Effector memory CD8-positive, alpha-beta T cell (primary cell): Measurements from ENCODE around the gene FOXP4.

Source experiments
- ATAC-seq: fragments of 150-1000 bp; cut with Tn5 transposase; replicated peaks from 2 replicates; pipeline ENCODE4 v1.10.0; 2021; ENCODE audit warnings: mild to moderate bottlenecking, moderate library complexity
- DNase-seq, 3 experiments: peaks; one replicate each; pipeline ENCODE4 v3.0.0; 2021
- H3K27ac Mint-ChIP-seq, 2 donors: one replicate each; pipeline ENCODE4 v1.8.0; 2022; ENCODE audit warnings: mild to moderate bottlenecking in 2 of 2, mixed read lengths in 2 of 2, moderate library complexity in 2 of 2
- H3K27me3 Mint-ChIP-seq, 2 donors: one replicate each; pipeline ENCODE4 v1.8.0; 2022; ENCODE audit warnings: mixed read lengths in 2 of 2
- H3K36me3 Mint-ChIP-seq: one replicate; pipeline ENCODE4 v1.8.0; 2022; ENCODE audit warnings: mild to moderate bottlenecking, moderate library complexity, mixed read lengths; ENCODE audit not compliant: insufficient read depth
- H3K4me1 Mint-ChIP-seq, 2 donors: one replicate each; pipeline ENCODE4 v1.8.0; 2022; ENCODE audit warnings: low read depth in 2 of 2, mixed read lengths in 2 of 2
- H3K4me3 Mint-ChIP-seq, 2 donors: one replicate each; pipeline ENCODE4 v1.8.0; 2022; ENCODE audit warnings: mild to moderate bottlenecking in 2 of 2, mixed read lengths in 2 of 2, moderate library complexity in 2 of 2
- H3K9me3 Mint-ChIP-seq, 2 donors: one replicate each; pipeline ENCODE4 v1.8.0; 2022; ENCODE audit warnings: mixed read lengths in 2 of 2
- total RNA-seq, 9 experiments: gene quantifications; one replicate each; lab custom pipeline; 2026; lab: John Stamatoyannopoulos, UW

FOXP4 gene, protein sequence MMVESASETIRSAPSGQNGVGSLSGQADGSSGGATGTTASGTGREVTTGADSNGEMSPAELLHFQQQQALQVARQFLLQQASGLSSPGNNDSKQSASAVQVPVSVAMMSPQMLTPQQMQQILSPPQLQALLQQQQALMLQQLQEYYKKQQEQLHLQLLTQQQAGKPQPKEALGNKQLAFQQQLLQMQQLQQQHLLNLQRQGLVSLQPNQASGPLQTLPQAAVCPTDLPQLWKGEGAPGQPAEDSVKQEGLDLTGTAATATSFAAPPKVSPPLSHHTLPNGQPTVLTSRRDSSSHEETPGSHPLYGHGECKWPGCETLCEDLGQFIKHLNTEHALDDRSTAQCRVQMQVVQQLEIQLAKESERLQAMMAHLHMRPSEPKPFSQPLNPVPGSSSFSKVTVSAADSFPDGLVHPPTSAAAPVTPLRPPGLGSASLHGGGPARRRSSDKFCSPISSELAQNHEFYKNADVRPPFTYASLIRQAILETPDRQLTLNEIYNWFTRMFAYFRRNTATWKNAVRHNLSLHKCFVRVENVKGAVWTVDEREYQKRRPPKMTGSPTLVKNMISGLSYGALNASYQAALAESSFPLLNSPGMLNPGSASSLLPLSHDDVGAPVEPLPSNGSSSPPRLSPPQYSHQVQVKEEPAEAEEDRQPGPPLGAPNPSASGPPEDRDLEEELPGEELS
- total RNA-seq = 7.6 to 34.3 (median 18.5) reads per million in 9 experiments

DNA sequence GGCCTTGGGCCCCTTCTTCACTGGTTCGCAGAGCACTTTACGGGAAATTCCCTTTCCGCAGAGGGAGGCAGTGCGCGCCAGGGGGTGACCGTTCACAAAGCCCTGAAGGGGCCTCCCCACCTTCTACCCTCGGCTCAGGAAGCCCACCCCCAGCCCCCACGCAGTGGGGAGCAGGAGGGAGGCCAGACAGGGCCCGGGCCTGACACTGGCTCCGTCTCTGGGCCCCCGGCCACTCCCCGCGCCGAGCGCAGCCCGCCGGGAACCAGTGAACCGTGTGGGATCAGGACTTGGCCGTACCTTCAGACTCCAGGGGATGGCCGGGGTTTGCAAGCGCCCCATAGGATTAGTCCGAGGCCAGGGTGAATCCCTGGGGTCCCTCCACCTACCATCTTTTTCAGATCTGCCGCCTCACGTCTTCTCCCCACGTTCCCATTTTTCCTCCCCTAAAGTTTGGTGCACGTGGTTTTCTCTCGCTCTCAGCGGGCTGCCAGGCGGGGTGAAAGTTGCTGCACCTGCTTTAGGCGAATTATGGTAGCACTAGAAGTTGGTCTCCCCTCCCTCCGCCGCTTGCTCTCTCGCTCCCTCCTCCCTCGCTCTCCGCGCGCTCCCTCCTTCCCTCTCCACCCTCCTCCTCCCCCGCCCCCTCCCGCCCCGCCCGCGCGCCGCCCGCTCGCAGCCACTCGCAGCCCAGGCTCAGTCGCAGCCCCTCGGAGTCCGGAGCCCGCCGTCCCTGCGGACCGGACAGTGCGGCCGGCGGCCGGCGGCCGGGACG, at the start of gene FOXP4:
FOXP4 (plus strand) TSS at position 679 of the 772 bp plus-strand sequence. CDS start 19,380 bp downstream, outside the sequence.
- peak within 1 kb of the TSS; percentile 87 to 92 for H3K4me3 Mint-ChIP-seq
- peaks cover 22% of the 10 kb centered on the region for H3K36me3 Mint-ChIP-seq
- DNase-seq (peak; percentile 67 to 78 (median 73)), ATAC-seq (peak; percentile 80)
- no peaks in the 10 kb centered on the region for H3K27me3 Mint-ChIP-seq
- peak within 1 kb of the TSS; percentile 69 to 86 for H3K27ac Mint-ChIP-seq
- no peaks in the 10 kb centered on the region for H3K9me3 Mint-ChIP-seq
- peaks cover 29 to 35% of the 10 kb centered on the region in 2 donors for H3K4me1 Mint-ChIP-seq

DNA sequence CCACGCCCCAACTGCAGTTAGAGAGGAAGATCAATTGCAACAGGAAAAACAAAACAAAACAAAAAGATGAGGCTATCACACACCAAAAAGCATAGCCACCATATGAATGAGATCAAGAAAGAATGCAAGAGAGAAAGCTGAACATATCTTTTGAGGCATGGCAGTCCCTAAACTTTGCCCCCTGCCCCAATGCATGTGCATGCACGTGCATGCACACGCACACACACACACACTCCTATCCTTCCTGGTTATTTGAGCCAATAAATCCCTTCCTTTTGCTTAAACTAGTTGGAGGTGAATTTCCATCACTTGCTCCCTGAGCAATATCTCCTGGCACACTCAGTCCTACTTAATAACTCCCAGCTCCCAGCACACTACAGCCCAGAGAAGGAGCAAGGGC, 48.6 kb upstream of the FOXP4 start:
- Mint-ChIP-seq H3K36me3 (no peaks in the 10 kb centered on the region), H3K27me3 (peaks cover 11 to 64% of the 10 kb centered on the region in 2 donors), H3K4me1 (peaks cover 0 to 7% of the 10 kb centered on the region in 2 donors), H3K9me3 (no peaks in the 10 kb centered on the region), H3K4me3 (no peak overlapping the region), H3K27ac (no peak overlapping the region)
- ATAC-seq (no peak), DNase-seq (no peak)

DNA sequence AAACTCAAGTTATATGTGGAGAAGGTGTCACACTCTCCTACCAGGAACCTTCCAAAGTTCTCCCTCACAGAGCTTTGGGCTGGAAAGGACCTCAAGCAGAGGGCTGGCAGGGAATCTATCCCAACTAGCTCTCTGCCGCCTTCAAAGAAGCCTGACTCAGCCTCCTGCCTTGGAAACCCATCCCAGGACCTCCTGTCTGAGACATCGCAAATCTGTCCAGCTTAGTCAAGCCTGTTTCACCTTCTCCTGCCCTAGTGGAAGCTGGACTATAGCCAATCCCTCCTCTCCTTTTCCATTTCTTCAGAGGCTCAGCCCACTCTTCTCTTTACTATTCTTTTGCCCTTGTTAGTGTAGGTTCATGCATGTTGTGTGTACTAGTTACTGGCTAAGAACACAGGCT, 48.2 kb upstream of the FOXP4 start:
- no peak overlapping the region for H3K4me3 Mint-ChIP-seq
- no peak overlapping the region for H3K27ac Mint-ChIP-seq
- DNase-seq = no peak
- no peak for ATAC-seq
- no peaks in the 10 kb centered on the region for H3K9me3 Mint-ChIP-seq
- peaks cover 15 to 64% of the 10 kb centered on the region in 2 donors for H3K27me3 Mint-ChIP-seq
- no peaks in the 10 kb centered on the region for H3K36me3 Mint-ChIP-seq
- H3K4me1 Mint-ChIP-seq = peaks cover 2 to 10% of the 10 kb centered on the region in 2 donors

DNA sequence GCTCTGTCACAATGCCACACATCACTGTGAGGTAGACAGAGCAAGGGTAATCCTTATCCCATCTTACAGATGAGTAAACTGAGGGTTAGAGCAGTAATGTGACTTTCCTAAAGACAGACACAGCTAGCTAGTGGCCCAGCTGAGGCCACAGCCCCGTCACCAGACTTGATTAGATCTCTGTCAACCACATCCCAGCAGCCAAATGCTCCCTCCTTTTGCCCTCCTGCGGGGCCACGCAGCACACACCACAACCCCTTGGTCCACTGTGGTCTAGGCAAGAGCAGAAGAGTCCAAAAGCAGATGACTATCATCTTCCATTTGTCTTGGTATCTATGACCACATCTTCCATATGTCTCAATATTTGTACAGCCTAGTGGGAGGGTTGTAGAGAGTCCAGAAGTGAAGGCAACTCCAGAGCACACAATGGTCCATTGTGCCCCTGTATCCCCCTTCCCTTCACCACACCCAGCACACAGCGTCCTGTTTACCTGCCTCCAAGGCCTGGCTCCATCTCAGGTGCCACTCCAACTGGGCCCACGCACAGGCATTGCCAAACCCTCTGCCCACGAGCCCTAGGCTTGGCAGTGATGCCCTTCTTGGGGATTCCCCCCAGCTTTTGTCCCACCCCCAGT, 47.1 kb upstream of the FOXP4 start:
- no peaks in the 10 kb centered on the region for H3K36me3 Mint-ChIP-seq
- H3K27me3 Mint-ChIP-seq = peaks cover 21 to 66% of the 10 kb centered on the region in 2 donors
- DNase-seq = no peak
- H3K27ac Mint-ChIP-seq = no peak overlapping the region
- ATAC-seq = no peak
- H3K4me3 Mint-ChIP-seq = no peak overlapping the region
- no peaks in the 10 kb centered on the region for H3K9me3 Mint-ChIP-seq
- peaks cover 7 to 12% of the 10 kb centered on the region in 2 donors for H3K4me1 Mint-ChIP-seq

DNA sequence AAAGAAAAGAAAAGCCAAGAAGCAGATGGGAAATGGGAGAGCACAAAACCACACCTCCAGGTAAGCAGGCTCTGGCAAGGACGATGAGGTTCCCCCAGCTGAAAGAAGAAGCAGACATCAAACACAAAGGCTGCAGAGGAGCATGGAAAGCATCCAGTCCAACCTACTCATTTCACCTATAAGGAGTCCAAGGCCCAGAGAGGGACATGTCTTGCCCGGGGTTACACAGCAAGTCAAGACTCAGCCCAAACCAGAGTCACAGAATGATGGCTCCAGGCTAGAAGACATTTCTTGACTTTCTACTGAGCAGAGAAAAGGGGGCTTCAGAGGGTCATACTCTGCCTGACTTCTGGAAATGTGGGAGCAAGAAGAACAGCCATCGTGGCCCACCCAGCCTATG, 45.6 kb upstream of the FOXP4 start:
- no peak for ATAC-seq
- Mint-ChIP-seq H3K4me1 (peaks cover 18 to 19% of the 10 kb centered on the region in 2 donors), H3K4me3 (no peak overlapping the region), H3K27ac (no peak overlapping the region), H3K27me3 (peaks cover 34 to 71% of the 10 kb centered on the region in 2 donors), H3K9me3 (no peaks in the 10 kb centered on the region), H3K36me3 (no peaks in the 10 kb centered on the region)
- no peak for DNase-seq

DNA sequence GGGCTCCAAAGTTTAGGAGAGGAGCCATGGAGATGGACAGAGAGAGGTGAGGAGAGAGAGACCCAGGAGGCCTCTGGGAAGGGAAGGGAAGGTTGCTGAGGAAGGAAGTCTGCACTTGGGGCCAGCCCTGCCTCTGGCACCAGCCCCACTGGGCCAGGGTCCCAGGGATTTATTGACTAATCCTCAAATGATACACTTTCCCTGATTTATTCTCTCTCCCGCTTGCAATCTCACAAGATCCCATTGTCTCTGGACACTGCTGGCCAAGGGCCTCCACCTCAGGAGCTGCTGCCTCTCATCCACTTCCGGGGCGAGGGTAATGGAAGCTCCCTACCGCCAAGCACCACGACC, 43.6 kb upstream of the FOXP4 start:
- H3K4me1 Mint-ChIP-seq = peaks cover 20% of the 10 kb centered on the region in 2 donors

DNA sequence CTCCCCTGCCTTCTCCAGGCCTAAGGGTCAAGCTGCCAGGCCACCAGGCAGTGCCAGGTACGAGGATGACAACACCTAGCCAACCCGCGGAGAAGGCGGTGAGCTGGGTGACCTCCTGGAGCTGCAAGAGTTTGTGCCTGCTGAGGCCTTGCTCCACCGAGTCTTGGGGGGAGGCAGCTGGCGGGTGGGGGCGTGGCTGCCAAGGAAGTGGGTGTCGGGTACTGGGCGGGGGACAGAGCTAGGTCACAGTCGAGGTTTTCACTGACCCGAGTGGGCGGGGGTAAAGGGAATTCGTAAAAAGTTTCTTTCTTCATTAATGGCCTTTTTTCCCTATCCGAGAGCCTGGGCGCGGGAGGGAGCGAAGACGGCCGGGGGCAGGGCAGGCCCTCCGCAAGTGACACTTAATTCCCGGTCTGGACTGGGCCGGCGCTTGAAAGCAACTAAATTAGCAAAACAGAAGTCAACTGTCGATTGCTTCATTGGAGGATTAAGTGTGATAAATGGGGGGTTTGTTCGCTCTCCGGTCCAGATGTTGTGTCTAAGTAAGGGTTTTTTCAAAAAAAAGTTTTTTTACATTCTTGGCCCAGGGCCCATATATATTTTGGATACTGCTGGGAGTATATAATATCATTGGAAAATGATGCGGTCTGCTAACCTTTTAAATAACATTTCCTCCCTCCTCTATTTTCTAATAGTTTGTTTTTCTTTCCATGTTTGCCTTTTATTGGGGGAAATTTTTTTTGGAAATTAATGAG, 43.1 kb upstream of the FOXP4 start:
- H3K36me3 Mint-ChIP-seq = no peaks in the 10 kb centered on the region
- H3K4me3 Mint-ChIP-seq = peak overlapping the region in 1 of 2 donors; percentile 37
- ATAC-seq (no peak), DNase-seq (no peak)
- H3K27ac Mint-ChIP-seq = no peak overlapping the region
- no peaks in the 10 kb centered on the region for H3K9me3 Mint-ChIP-seq
- peaks cover 20% of the 10 kb centered on the region in 2 donors for H3K4me1 Mint-ChIP-seq
- peaks cover 54 to 84% of the 10 kb centered on the region in 2 donors for H3K27me3 Mint-ChIP-seq

More for the DNA sequence above, 43.6 kb upstream of the FOXP4 start:
- no peak for ATAC-seq
- Mint-ChIP-seq H3K27me3 (peaks cover 49 to 84% of the 10 kb centered on the region in 2 donors), H3K9me3 (no peaks in the 10 kb centered on the region), H3K36me3 (no peaks in the 10 kb centered on the region), H3K4me3 (peak overlapping the region in 1 of 2 donors; percentile 37), H3K27ac (no peak overlapping the region)
- no peak for DNase-seq

DNA sequence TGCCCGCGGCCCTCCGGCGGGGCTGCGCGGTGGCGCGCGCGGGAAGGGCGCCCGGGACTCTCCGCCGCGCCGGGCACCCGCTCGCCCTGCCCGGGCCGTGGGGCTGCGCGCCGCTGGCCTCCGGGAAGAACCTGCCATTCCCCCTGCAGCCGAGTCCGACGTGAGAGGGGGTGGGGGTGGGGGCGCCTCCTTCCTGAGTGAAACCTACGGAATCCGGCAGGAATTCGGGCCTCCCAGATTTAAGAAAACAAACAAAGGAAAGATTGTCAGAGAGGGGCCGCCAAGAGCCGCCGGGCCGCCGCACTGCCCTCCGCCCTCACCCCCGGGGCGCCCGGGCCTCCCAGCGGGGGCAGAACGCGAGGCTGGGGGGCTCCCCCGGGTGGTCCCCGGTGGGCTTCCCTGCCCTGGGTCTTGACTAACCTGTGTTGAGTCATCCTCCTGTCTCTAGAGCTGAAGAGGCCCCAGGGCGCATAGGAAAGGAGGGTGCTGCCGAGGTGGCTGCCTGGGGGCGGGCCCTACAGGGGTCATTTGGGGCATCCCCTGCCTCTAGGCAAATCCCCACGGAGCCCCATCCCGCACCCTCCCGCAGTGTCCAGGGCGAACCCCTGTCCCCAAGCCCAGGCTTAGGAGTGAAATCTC, 42.2 kb upstream of the FOXP4 start:
- no peak for DNase-seq
- ATAC-seq = peak; percentile 46
- no peak overlapping the region for H3K27ac Mint-ChIP-seq
- no peaks in the 10 kb centered on the region for H3K9me3 Mint-ChIP-seq
- H3K36me3 Mint-ChIP-seq = no peaks in the 10 kb centered on the region
- H3K4me1 Mint-ChIP-seq = peaks cover 20% of the 10 kb centered on the region in 2 donors
- peak overlapping the region; percentile 59 to 63 for H3K4me3 Mint-ChIP-seq
- peaks cover 56 to 86% of the 10 kb centered on the region in 2 donors for H3K27me3 Mint-ChIP-seq

DNA sequence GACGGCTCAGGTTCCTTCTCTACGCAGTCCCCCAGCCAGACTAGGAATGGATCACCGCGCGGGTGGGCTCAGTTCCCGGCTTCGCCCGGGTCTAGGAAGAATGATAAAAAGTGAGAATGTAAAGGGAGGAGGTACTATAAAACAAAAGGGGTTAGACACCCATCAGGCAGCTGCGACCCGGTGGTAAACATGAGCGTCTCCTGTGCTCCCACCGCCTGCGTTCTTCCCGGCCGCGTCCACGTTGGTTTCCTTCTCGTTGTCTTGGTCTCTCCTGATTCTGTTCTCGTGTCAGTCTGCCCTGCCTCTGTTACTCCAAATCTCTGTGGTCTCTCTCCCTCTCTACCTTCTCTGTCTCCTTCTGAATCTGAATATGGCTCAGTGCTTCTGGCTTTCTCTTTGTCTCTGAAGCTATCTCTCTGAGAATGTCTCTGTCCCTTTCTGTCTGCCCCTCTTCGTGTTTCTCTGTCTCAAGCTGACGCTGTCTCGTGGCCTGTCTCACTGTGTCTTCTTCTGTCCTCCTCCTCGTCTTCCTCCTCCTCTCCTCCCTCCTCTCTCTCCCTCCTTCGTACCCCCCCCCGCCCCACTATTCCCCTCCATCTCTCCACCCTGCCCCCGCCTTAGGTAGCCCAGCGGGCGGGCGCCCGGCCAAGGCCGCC, 41.6 kb upstream of the FOXP4 start:
- Mint-ChIP-seq H3K4me3 (peak overlapping the region; percentile 59 to 63), H3K4me1 (peaks cover 14 to 20% of the 10 kb centered on the region in 2 donors), H3K9me3 (no peaks in the 10 kb centered on the region), H3K27me3 (peaks cover 63 to 86% of the 10 kb centered on the region in 2 donors), H3K27ac (no peak overlapping the region), H3K36me3 (no peaks in the 10 kb centered on the region)
- DNase-seq = no peak
- peak; percentile 7 for ATAC-seq

DNA sequence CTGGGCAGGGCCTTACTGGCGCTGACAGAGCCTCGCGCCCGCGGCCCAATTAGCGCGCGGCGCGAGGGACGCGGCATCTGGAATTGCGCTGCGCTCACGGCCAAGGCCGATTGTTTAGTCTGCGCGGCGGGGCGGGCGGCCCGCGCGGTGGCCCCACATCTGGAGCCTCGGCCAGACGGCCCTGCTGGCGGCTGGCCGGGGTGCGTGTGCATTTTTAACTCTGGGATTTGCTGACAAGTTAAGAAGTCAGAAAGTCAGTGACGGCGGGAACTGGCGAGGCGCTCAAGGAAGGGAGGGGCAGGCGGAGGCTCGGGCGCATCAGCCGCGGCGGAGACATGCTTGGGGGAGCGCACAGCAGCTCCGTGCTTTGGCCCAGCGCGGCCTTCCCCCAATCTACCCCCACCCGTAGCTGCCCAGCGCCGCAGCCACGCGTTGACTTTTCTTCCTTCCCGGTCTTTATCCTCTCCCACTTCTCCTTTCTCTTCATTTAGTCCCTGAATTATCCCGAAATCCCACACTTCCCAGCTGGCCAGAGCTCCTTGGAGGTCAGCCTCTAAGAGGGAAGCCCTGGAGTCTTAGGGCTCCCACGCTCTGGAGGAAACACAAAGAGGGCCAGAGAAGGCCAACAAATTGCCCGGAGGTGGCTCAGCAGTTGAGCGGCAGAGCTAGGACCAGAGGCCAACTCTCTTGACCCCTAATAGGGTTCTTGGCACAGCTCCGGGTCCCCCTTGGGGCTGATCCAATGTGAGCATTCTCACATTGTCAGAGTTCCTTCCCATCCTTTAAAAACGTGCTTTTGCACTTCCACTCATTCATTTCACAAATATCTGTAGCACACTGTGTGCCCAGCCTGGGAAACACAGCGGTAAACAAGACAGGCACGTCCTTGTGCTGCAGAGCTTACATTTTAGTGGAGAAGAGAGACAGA, 40.8 kb upstream of the FOXP4 start:
- Mint-ChIP-seq H3K9me3 (no peaks in the 10 kb centered on the region), H3K4me3 (peak overlapping the region; percentile 65 to 66), H3K4me1 (peaks cover 14 to 20% of the 10 kb centered on the region in 2 donors), H3K27ac (peak overlapping the region in 1 of 2 donors; percentile 69), H3K27me3 (peaks cover 65 to 86% of the 10 kb centered on the region in 2 donors), H3K36me3 (peaks cover under 1% of the 10 kb centered on the region)
- no peak for DNase-seq
- ATAC-seq = peak; percentile 50

DNA sequence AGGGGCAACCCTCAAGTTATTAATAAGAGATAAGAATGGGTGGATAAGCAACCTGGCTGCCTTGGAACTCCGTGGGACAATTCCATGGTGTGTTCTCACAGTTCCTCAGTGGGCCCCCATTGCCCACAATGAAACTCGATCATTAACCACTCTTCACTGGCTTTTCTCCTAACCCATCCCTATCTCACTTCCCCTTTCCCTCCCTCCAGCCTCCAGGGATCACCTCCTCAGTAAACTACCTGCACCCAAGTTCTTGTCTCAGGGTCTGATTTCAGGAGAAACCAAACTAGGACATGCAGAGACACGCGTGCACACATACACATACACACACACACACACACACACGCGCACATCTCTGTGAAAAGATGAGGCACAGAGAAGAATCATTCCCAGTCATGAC, 37.7 kb upstream of the FOXP4 start:
- H3K9me3 Mint-ChIP-seq = no peaks in the 10 kb centered on the region
- no peak overlapping the region for H3K4me3 Mint-ChIP-seq
- DNase-seq (no peak), ATAC-seq (no peak)
- H3K36me3 Mint-ChIP-seq = peaks cover 2% of the 10 kb centered on the region
- H3K4me1 Mint-ChIP-seq = peaks cover 9 to 12% of the 10 kb centered on the region in 2 donors
- H3K27ac Mint-ChIP-seq = no peak overlapping the region
- H3K27me3 Mint-ChIP-seq = peaks cover 45 to 75% of the 10 kb centered on the region in 2 donors
